K562 (cell line): Measurements from ENCODE around the gene CLDND2. TPM values are rescaled to one million over a fixed set of nuclear protein-coding genes. Genes with fewer than 3 reads are reported as not detected.

Experiments
- ATAC-seq: fragments of 200-7000 bp; cut with Tn5 transposase; 3 replicates; pipeline ENCODE4 v1.9.1; 2020; ENCODE audit warnings: moderate library complexity
- BruUV-seq: library from RNA; stranded (reverse); fragments of 400-500 nt; replicated peaks from 2 replicates; lab custom pipeline; 2021; lab: Mats Ljungman, UMichigan
- CTCF ChIA-PET: fragments of 300-600 bp; formaldehyde crosslinking; extraction: SDS; loops from one replicate; lab custom pipeline; 2021; ENCODE audit warnings: low intra/inter-chr PET ratio; lab: Yijun Ruan, JAX
- POLR2A ChIA-PET: fragments of 300-600, 350-650 bp; sonication (Branson Sonifier 250); formaldehyde crosslinking; extraction: SDS; loops from one replicate; lab custom pipeline; 2021; ENCODE audit warnings: antibody characterized with exemption, inconsistent platforms; lab: Yijun Ruan, JAX
- DNase-seq, 4 experiments: peaks; one replicate each; pipeline versions ENCODE4 v3.0.0 to v3.0.0-alpha.2; 2011 to 2018; ENCODE audit warnings: low spot score in 3 of 4, mixed read lengths in 3 of 4; ENCODE audit errors: extremely low read depth in 1 of 4
- FAIRE-seq: peaks from 2 replicates; lab custom pipeline; 2011; peaks lifted over from hg19 to GRCh38; lab: Jason Lieb, UNC
- H2AFZ ChIP-seq: 2 replicates; pipeline ENCODE4 v1.6.0; 2011; ENCODE audit warnings: low read depth, low read length, control low read depth, inconsistent platforms
- H3K27ac ChIP-seq: fragments of 200-600 bp; 3 replicates; pipeline ENCODE4 v1.8.0; 2011; ENCODE audit warnings: low read depth, mild to moderate bottlenecking, control low read depth, inconsistent platforms, low read length, moderate library complexity, mixed read lengths; ENCODE audit errors: extremely low read depth
- H3K27me3 ChIP-seq, 2 experiments: fragments of 300-600 bp in 1 of 2; 2 replicates in 1 of 2; 3 replicates in 1 of 2; pipeline versions ENCODE4 v1.6.0 to v1.8.0; 2011; ENCODE audit warnings: inconsistent platforms in 2 of 2, low read length in 2 of 2, mild to moderate bottlenecking in 1 of 2, mixed read lengths in 1 of 2, moderate library complexity in 1 of 2; ENCODE audit not compliant: control insufficient read depth in 2 of 2, insufficient read depth in 2 of 2
- H3K36me3 ChIP-seq: fragments of 300-600 bp; 3 replicates; pipeline ENCODE4 v1.8.0; 2011; ENCODE audit warnings: mild to moderate bottlenecking, low read length, inconsistent platforms; ENCODE audit not compliant: control insufficient read depth, insufficient read depth
- H3K4me1 ChIP-seq, 2 experiments: fragments of 200-600 bp in 1 of 2; replicated peaks in 1 of 2; 2 replicates in 1 of 2; 3 replicates in 1 of 2; pipeline versions ENCODE4 v1.5.1 to v1.8.0; 2011; ENCODE audit warnings: inconsistent platforms in 2 of 2, low read length in 2 of 2, mild to moderate bottlenecking in 1 of 2, mixed read lengths in 1 of 2, moderate library complexity in 1 of 2; ENCODE audit not compliant: control insufficient read depth in 2 of 2, insufficient read depth in 2 of 2
- H3K4me2 ChIP-seq: 2 replicates; pipeline ENCODE4 v1.6.1; 2011; ENCODE audit warnings: low read length, control low read depth, inconsistent platforms, mixed read lengths; ENCODE audit not compliant: insufficient read depth
- H3K4me3 ChIP-seq: fragments of 200-600 bp; sonication (generic), shearing (Covaris generic); 2 replicates; pipeline ENCODE4 v1.5.1; 2016; ENCODE audit warnings: control low read depth, inconsistent platforms
- H3K79me2 ChIP-seq: fragments of 200-600 bp; 3 replicates; pipeline ENCODE4 v1.8.0; 2011; ENCODE audit warnings: low read length, inconsistent platforms; ENCODE audit not compliant: control insufficient read depth, insufficient read depth
- H3K9ac ChIP-seq, 2 experiments: 2 replicates each; pipeline versions ENCODE4 v1.6.0 to v1.6.1; 2011; ENCODE audit warnings: low read depth in 2 of 2, low read length in 2 of 2, control low read depth in 1 of 2, inconsistent platforms in 1 of 2, mild to moderate bottlenecking in 1 of 2, mixed read lengths in 1 of 2; ENCODE audit not compliant: insufficient read depth in 1 of 2
- H3K9me1 ChIP-seq: one replicate; pipeline ENCODE4 v1.6.0; 2011; ENCODE audit warnings: inconsistent platforms, mild to moderate bottlenecking, low read length, moderate library complexity; ENCODE audit not compliant: control insufficient read depth, insufficient read depth
- H3K9me3 ChIP-seq: replicated peaks from 2 replicates; pipeline ENCODE4 v1.5.1; 2011; ENCODE audit warnings: low read depth, low read length, inconsistent platforms; ENCODE audit not compliant: control insufficient read depth, insufficient read depth
- H4K20me1 ChIP-seq: replicated peaks from 2 replicates; pipeline ENCODE4 v1.6.1; 2011; ENCODE audit warnings: low read length, inconsistent platforms, mixed read lengths; ENCODE audit not compliant: control insufficient read depth, insufficient read depth
- KAT2B ChIP-seq: IDR thresholded peaks from one replicate; pipeline ENCODE4 v1.6.1; 2012; ENCODE audit warnings: low read depth, mild to moderate bottlenecking, control low read depth, inconsistent platforms, low read length, moderate library complexity
- POLR2A ChIP-seq: fragments of 450-650 bp; conservative IDR thresholded peaks from 2 replicates; pipeline ENCODE4 v1.6.1; 2016
- POLR2G ChIP-seq: fragments of 200-400 bp; formaldehyde crosslinking; IDR thresholded peaks from 2 replicates; pipeline ENCODE4 v1.6.1; 2017; ENCODE audit warnings: low read depth, mild to moderate bottlenecking, antibody characterized with exemption, low read length, moderate library complexity
- RBFOX2 ChIP-seq: fragments of 200-400 bp; formaldehyde crosslinking; IDR thresholded peaks from 2 replicates; pipeline ENCODE4 v1.6.1; 2017; ENCODE audit warnings: low read depth, mild to moderate bottlenecking, low read length, moderate library complexity
- WGBS: fragments of 100-300 bp; shearing (Covaris generic); methylation state at CpG from one replicate; pipeline ENCODE4 v1.1.6; 2016; ENCODE audit warnings: low coverage, mixed read lengths; ENCODE audit not compliant: insufficient coverage; ENCODE audit errors: missing lambda C conversion rate; 5-methylcytosine and 5-hydroxymethylcytosine counted together
- in situ Hi-C: fragments of 300-500 bp; cut with MboI; formaldehyde crosslinking; loops from 4 replicates; pipeline ENCODE4 v1.15.0; 2018; ENCODE audit warnings: inconsistent platforms, mixed read lengths
- intact Hi-C: fragments of 100-400 bp; cut with micrococcal nuclease; formaldehyde crosslinking; loops from 2 replicates; pipeline ENCODE4 v1.14.2; 2022
- polyA plus RNA-seq, 8 experiments: library from polyadenylated mRNA; depleted of rRNA in 4 of 8; stranded (reverse) in 5 of 8; unstranded in 3 of 8; fragments of >200 nt; fragmentation: Nextera tagmentation in 2 of 8; fragmentation: Illumina TruSeq in 1 of 8; extraction: Ambion mirVana in 2 of 8; extraction: Trizol in 1 of 8; gene quantifications; 2 replicates each; pipeline versions ENCODE4 v1.2.1 to v1.2.3, GENCODE V29; 2011 to 2014; ENCODE audit warnings: inconsistent platforms in 1 of 8, missing spikeins in 1 of 8
- total RNA-seq, 7 experiments: library from RNA; depleted of rRNA in 6 of 7; stranded (reverse); fragments of >200 nt in 6 of 7; fragmentation: Illumina TruSeq in 2 of 7; extraction: Trizol in 2 of 7; gene quantifications; 2 replicates each; pipeline versions ENCODE4 v1.2.1 to v1.2.3, GENCODE V29; 2011 to 2021; ENCODE audit warnings: low replicate concordance in 1 of 7

The CLDND2 gene
- total and polyA plus RNA-seq, 9 of the 15 experiments (the other 6 are each of a cell fraction or from before 2014, with no cell fraction given) = 0.45 to 4.0 (median 1.2) TPM; not detected in 3

- Histone ChIP-seq H3K79me2 (no peaks in the 10 kb centered on the region), H2AFZ (no peak overlapping the region), H3K4me3 (no peak overlapping the region), H3K9me1 (no peaks in the 10 kb centered on the region), H3K4me2 (no peak overlapping the region), H3K9ac (peak overlapping the region in 1 of 2 experiments; percentile 3; a peak in 2 of 4 replicates), H3K4me1 (peaks cover 29 to 39% of the 10 kb centered on the region in 2 experiments), H3K36me3 (peaks cover 54% of the 10 kb centered on the region), H4K20me1 (no peaks in the 10 kb centered on the region), H3K27ac (no peak overlapping the region), H3K9me3 (no peaks in the 10 kb centered on the region), H3K27me3 (no peaks in the 10 kb centered on the region)
- DNase-seq (no peak), ATAC-seq (no peak), FAIRE-seq (no peak)
- WGBS = 91% methylated on average over 9 of the region's 9 CpGs
- intact Hi-C loops (no loop called here), in situ Hi-C loops (no loop called here)
- ChIA-PET CTCF (no interaction called here), POLR2A (interaction anchor here (1.8 kb wide), 1 partner anchor 8 kb away, joined by 5 read pairs; no protein-coding TSS in a partner anchor)
- BruUV-seq = no TSS peak
- TF ChIP-seq RBFOX2 = 0 out of 2 replicates have a peak, but pooled peaks have one; percentile 21
- TF ChIP-seq POLR2A = 0 out of 2 replicates have a peak, but pooled peaks have one; percentile 23
- peak; percentile 50; the same call in 1 of the 2 replicates for TF ChIP-seq POLR2G
- no peak for TF ChIP-seq KAT2B
Measured at GRCh38 chr19:51345076-51345620, 23.7 kb downstream of the CLDND2 start.
